HEK293T (cell line): Measurements from ENCODE around the gene MRNIP.

Experiments used
- BHLHE40 ChIP-seq: fragments of 450-650 bp; IDR thresholded peaks from 2 replicates; pipeline ENCODE4 v1.6.1; 2016; ENCODE audit warnings: mild to moderate bottlenecking, moderate library complexity, borderline replicate concordance
- FOXA1 ChIP-seq: fragments of 450-650 bp; IDR thresholded peaks from 2 replicates; pipeline ENCODE4 v1.6.1; 2016; ENCODE audit warnings: mild to moderate bottlenecking
- FOXM1 ChIP-seq: fragments of 450-650 bp; IDR thresholded peaks from 2 replicates; pipeline ENCODE4 v1.6.1; 2017; ENCODE audit warnings: mild to moderate bottlenecking, borderline replicate concordance
- HDGF ChIP-seq: fragments of 450-650 bp; IDR thresholded peaks from 2 replicates; pipeline ENCODE4 v1.6.1; 2017; ENCODE audit warnings: antibody characterized with exemption, borderline replicate concordance
- L3MBTL2 ChIP-seq: fragments of 450-650 bp; conservative IDR thresholded peaks from 2 replicates; pipeline ENCODE4 v1.6.1; 2016; ENCODE audit warnings: mild to moderate bottlenecking
- NFRKB ChIP-seq: fragments of 450-650 bp; IDR thresholded peaks from 2 replicates; pipeline ENCODE4 v1.6.1; 2016; ENCODE audit warnings: mild to moderate bottlenecking, moderate library complexity
- SP1 ChIP-seq: fragments of 450-650 bp; IDR thresholded peaks from 2 replicates; pipeline ENCODE4 v1.6.1; 2017
- TARDBP ChIP-seq: fragments of 450-650 bp; IDR thresholded peaks from 2 replicates; pipeline ENCODE4 v1.6.1; 2016

GRCh38 chr5:179876610-179876952 is 18.0 kb upstream of the MRNIP start:
- TF ChIP-seq NFRKB (no peak), BHLHE40 (no peak), L3MBTL2 (no peak), HDGF (no peak), TARDBP (no peak), SP1 (no peak), FOXA1 (no peak), FOXM1 (no peak)
